ENCODE measurements around the gene MXRA5. TPM values are rescaled to one million over a fixed set of nuclear protein-coding genes. Genes with fewer than 3 reads are reported as not detected.

MXRA5 gene
- total RNA-seq, 1 donor from 2014 or later = 0.25 TPM

- no peaks in the 10 kb centered on the region for H3K36me3 Mint-ChIP-seq (ENCODE audit: unreplicated experiment)
These were observed 46.8 kb downstream of the MXRA5 start for GRCh38 chrX:3299636-3300035.

GRCh38 chrX:3295731-3296130, 50.7 kb downstream of the MXRA5 start:
- H3K27me3 Mint-ChIP-seq (ENCODE audit: unreplicated experiment) = no peaks in the 10 kb centered on the region
- TF ChIP-seq, protein P1, sequence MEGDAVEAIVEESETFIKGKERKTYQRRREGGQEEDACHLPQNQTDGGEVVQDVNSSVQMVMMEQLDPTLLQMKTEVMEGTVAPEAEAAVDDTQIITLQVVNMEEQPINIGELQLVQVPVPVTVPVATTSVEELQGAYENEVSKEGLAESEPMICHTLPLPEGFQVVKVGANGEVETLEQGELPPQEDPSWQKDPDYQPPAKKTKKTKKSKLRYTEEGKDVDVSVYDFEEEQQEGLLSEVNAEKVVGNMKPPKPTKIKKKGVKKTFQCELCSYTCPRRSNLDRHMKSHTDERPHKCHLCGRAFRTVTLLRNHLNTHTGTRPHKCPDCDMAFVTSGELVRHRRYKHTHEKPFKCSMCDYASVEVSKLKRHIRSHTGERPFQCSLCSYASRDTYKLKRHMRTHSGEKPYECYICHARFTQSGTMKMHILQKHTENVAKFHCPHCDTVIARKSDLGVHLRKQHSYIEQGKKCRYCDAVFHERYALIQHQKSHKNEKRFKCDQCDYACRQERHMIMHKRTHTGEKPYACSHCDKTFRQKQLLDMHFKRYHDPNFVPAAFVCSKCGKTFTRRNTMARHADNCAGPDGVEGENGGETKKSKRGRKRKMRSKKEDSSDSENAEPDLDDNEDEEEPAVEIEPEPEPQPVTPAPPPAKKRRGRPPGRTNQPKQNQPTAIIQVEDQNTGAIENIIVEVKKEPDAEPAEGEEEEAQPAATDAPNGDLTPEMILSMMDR (IDR thresholded peaks at IDR 0.05; ENCODE audit: partially characterized antibody, unreplicated experiment) = no peak
- no peak for DNase-seq
- no peaks in the 10 kb centered on the region for H3K4me1 Mint-ChIP-seq (ENCODE audit: low read depth, unreplicated experiment)
- no peak overlapping the region for H3K27ac Mint-ChIP-seq (ENCODE audit: unreplicated experiment)
- H3K36me3 Mint-ChIP-seq (ENCODE audit: unreplicated experiment) = no peaks in the 10 kb centered on the region
- no peak overlapping the region for H3K4me3 Mint-ChIP-seq (ENCODE audit: unreplicated experiment)
- H3K9me3 Mint-ChIP-seq (ENCODE audit: unreplicated experiment) = no peaks in the 10 kb centered on the region

More at GRCh38 chrX:3299636-3300035, 46.8 kb downstream of the MXRA5 start:
- Mint-ChIP-seq H3K27me3 (ENCODE audit: unreplicated experiment) (no peaks in the 10 kb centered on the region), H3K4me1 (ENCODE audit: low read depth, unreplicated experiment) (no peaks in the 10 kb centered on the region), H3K27ac (ENCODE audit: unreplicated experiment) (no peak overlapping the region), H3K9me3 (ENCODE audit: unreplicated experiment) (no peaks in the 10 kb centered on the region), H3K4me3 (ENCODE audit: unreplicated experiment) (no peak overlapping the region)
- TF ChIP-seq, protein P1 (IDR thresholded peaks at IDR 0.05; ENCODE audit: partially characterized antibody, unreplicated experiment) = no peak
- DNase-seq = no peak

DNA sequence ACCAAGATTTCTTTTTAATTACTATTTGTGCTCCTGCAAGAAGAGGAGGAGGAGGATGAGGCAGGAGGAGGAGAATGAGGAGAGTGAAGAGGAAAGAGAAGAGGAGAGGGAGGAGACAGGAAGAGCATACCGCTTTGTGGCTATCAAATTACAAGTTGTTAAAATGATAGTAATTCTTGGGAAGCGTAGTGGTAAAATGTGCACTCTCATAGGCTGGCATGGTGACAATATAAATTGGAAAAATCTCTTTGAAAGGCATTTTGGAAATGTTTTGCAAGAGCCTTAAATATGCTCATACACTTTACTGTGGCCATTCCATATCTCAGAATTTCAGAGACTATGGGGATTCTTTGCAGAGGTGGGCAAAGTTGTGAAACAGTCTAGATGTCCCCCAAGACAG, 53.2 kb downstream of the MXRA5 start:
- H3K27me3 Mint-ChIP-seq (ENCODE audit: unreplicated experiment) = no peaks in the 10 kb centered on the region
- DNase-seq = no peak
- TF ChIP-seq, protein P1 (IDR thresholded peaks at IDR 0.05; ENCODE audit: partially characterized antibody, unreplicated experiment) = no peak
- no peaks in the 10 kb centered on the region for H3K4me1 Mint-ChIP-seq (ENCODE audit: low read depth, unreplicated experiment)
- H3K27ac Mint-ChIP-seq (ENCODE audit: unreplicated experiment) = no peak overlapping the region
- no peak overlapping the region for H3K4me3 Mint-ChIP-seq (ENCODE audit: unreplicated experiment)
- no peaks in the 10 kb centered on the region for H3K36me3 Mint-ChIP-seq (ENCODE audit: unreplicated experiment)
- H3K9me3 Mint-ChIP-seq (ENCODE audit: unreplicated experiment) = no peaks in the 10 kb centered on the region

DNA sequence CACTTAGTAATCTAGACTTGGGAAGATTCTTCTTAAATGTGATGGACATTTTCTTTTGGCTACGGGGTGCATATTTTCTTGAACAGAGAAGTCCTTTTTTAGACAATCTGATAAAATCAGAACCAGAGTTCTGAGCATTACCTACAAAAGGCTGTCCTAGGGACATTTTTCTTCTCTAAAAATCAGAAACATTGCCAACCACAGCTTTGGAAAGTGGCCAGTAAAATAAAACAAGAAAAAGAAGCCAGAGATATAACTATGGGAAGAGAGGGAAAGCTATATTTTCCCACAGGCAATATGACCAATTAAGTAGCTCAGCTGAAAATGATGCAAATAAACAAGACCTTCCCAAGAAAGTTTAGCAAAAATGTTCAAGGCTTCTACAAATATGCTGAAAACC, 55.9 kb downstream of the MXRA5 start:
- H3K27ac Mint-ChIP-seq (ENCODE audit: unreplicated experiment) = no peak overlapping the region
- TF ChIP-seq, protein P1 (IDR thresholded peaks at IDR 0.05; ENCODE audit: partially characterized antibody, unreplicated experiment) = no peak
- H3K27me3 Mint-ChIP-seq (ENCODE audit: unreplicated experiment) = no peaks in the 10 kb centered on the region
- H3K4me3 Mint-ChIP-seq (ENCODE audit: unreplicated experiment) = no peak overlapping the region
- H3K4me1 Mint-ChIP-seq (ENCODE audit: low read depth, unreplicated experiment) = no peaks in the 10 kb centered on the region
- H3K36me3 Mint-ChIP-seq (ENCODE audit: unreplicated experiment) = no peaks in the 10 kb centered on the region
- no peaks in the 10 kb centered on the region for H3K9me3 Mint-ChIP-seq (ENCODE audit: unreplicated experiment)
- no peak for DNase-seq

GRCh38 chrX:3286196-3286945, 60.1 kb downstream of the MXRA5 start:
- H3K4me1 Mint-ChIP-seq (ENCODE audit: low read depth, unreplicated experiment) = no peaks in the 10 kb centered on the region
- TF ChIP-seq, protein P1 (IDR thresholded peaks at IDR 0.05; ENCODE audit: partially characterized antibody, unreplicated experiment) = no peak
- no peaks in the 10 kb centered on the region for H3K9me3 Mint-ChIP-seq (ENCODE audit: unreplicated experiment)
- DNase-seq = no peak
- no peaks in the 10 kb centered on the region for H3K27me3 Mint-ChIP-seq (ENCODE audit: unreplicated experiment)
- H3K36me3 Mint-ChIP-seq (ENCODE audit: unreplicated experiment) = no peaks in the 10 kb centered on the region
- H3K4me3 Mint-ChIP-seq (ENCODE audit: unreplicated experiment) = no peak overlapping the region
- no peak overlapping the region for H3K27ac Mint-ChIP-seq (ENCODE audit: unreplicated experiment)

Measured in glutamatergic neuron (in vitro differentiated cells).